Loucy (cell line): ENCODE data around the gene ANKRD10.

ENCODE experiments used
- H2AFZ ChIP-seq: fragments of 200-600 bp; sonication (generic); 2 replicates; pipeline ENCODE4 v1.6.0; 2016; ENCODE audit warnings: antibody characterized with exemption, mild to moderate bottlenecking, low read length, moderate library complexity
- H3F3A ChIP-seq: fragments of 200-600 bp; 2 replicates; pipeline ENCODE4 v1.6.0; 2016; ENCODE audit warnings: antibody characterized with exemption, low read depth, mild to moderate bottlenecking
- H3K27me3 ChIP-seq: fragments of 200-600 bp; sonication (generic); 2 replicates; pipeline ENCODE4 v1.6.1; 2014; ENCODE audit warnings: low read length, mild to moderate bottlenecking; ENCODE audit not compliant: insufficient read depth, poor library complexity, severe bottlenecking
- H3K36me3 ChIP-seq: fragments of 200-600 bp; sonication (generic); 2 replicates; pipeline ENCODE4 v1.6.1; 2016; ENCODE audit warnings: low read length; ENCODE audit not compliant: insufficient read depth
- H3K4me1 ChIP-seq: fragments of 200-600 bp; sonication (generic); 2 replicates; pipeline ENCODE4 v1.5.1; 2014; ENCODE audit warnings: low read length, mild to moderate bottlenecking; ENCODE audit not compliant: insufficient read depth, poor library complexity, severe bottlenecking
- H3K4me2 ChIP-seq: fragments of 200-600 bp; sonication (generic); 2 replicates; pipeline ENCODE4 v1.6.0; 2014; ENCODE audit warnings: antibody characterized with exemption, low read length, low read depth, mild to moderate bottlenecking; ENCODE audit not compliant: poor library complexity, severe bottlenecking
- H3K4me3 ChIP-seq: fragments of 200-600 bp; sonication (generic); 2 replicates; pipeline ENCODE4 v1.5.1; 2014; ENCODE audit warnings: low read length, mild to moderate bottlenecking, mixed read lengths; ENCODE audit not compliant: poor library complexity, severe bottlenecking
- H3K79me2 ChIP-seq: fragments of 200-600 bp; sonication (generic); 2 replicates; pipeline ENCODE4 v1.6.1; 2014; ENCODE audit warnings: low read length; ENCODE audit not compliant: insufficient read depth
- H3K9ac ChIP-seq: fragments of 200-600 bp; sonication (generic); 2 replicates; pipeline ENCODE4 v1.6.0; 2014; ENCODE audit warnings: mild to moderate bottlenecking, low read depth, low read length, moderate library complexity; ENCODE audit not compliant: poor library complexity, severe bottlenecking
- H3K9me2 ChIP-seq: fragments of 200-600 bp; sonication (generic); replicated peaks from 2 replicates; pipeline ENCODE4 v1.6.1; 2016; ENCODE audit warnings: low read depth, low read length, mixed read lengths
- H3K9me3 ChIP-seq: fragments of 200-600 bp; sonication (generic); 2 replicates; pipeline ENCODE4 v1.6.1; 2014; ENCODE audit warnings: mild to moderate bottlenecking, antibody characterized with exemption, low read length, low read depth; ENCODE audit not compliant: insufficient read depth
- H4K20me1 ChIP-seq: fragments of 200-600 bp; sonication (generic); 2 replicates; pipeline ENCODE4 v1.6.0; 2014; ENCODE audit warnings: antibody characterized with exemption, low read length, mild to moderate bottlenecking; ENCODE audit not compliant: insufficient read depth, poor library complexity, severe bottlenecking
- CTCF ChIP-seq: fragments of 200-600 bp; sonication (generic); conservative IDR thresholded peaks from 2 replicates; pipeline ENCODE4 v1.5.1; 2014; ENCODE audit warnings: mild to moderate bottlenecking, antibody characterized with exemption, low read length
- EZH2phosphoT487 ChIP-seq: fragments of 200-600 bp; IDR thresholded peaks from 2 replicates; pipeline ENCODE4 v1.6.1; 2018; ENCODE audit warnings: antibody characterized with exemption, mild to moderate bottlenecking, moderate library complexity, borderline replicate concordance

Gene ANKRD10

GRCh38 chr13:110867380-110867779 is 47.5 kb downstream of the ANKRD10 start:
- no peak for TF ChIP-seq CTCF
- no peak for TF ChIP-seq EZH2phosphoT487
- Histone ChIP-seq H3K9ac (no peak overlapping the region), H3K36me3 (no peaks in the 10 kb centered on the region), H3K79me2 (no peaks in the 10 kb centered on the region), H3F3A (no peaks in the 10 kb centered on the region), H4K20me1 (no peaks in the 10 kb centered on the region), H3K4me2 (no peak overlapping the region), H3K9me2 (no peaks in the 10 kb centered on the region), H3K4me3 (no peak overlapping the region), H3K9me3 (no peaks in the 10 kb centered on the region), H3K4me1 (no peaks in the 10 kb centered on the region), H2AFZ (no peak overlapping the region), H3K27me3 (no peaks in the 10 kb centered on the region)

GRCh38 chr13:110866491-110867170 is 48.2 kb downstream of the ANKRD10 start:
- no peak for TF ChIP-seq CTCF
- TF ChIP-seq EZH2phosphoT487 = no peak

GRCh38 chr13:110863685-110864084 is 51.2 kb downstream of the ANKRD10 start:
- H3K36me3 ChIP-seq = no peaks in the 10 kb centered on the region
- no peaks in the 10 kb centered on the region for H3K79me2 ChIP-seq
- no peaks in the 10 kb centered on the region for H3K27me3 ChIP-seq
- H3K9me3 ChIP-seq = no peaks in the 10 kb centered on the region
- H2AFZ ChIP-seq = no peak overlapping the region
- H3K9ac ChIP-seq = no peak overlapping the region
- H3K4me1 ChIP-seq = no peaks in the 10 kb centered on the region
- H4K20me1 ChIP-seq = no peaks in the 10 kb centered on the region
- H3K4me3 ChIP-seq = no peak overlapping the region
- no peak for TF ChIP-seq EZH2phosphoT487
- TF ChIP-seq CTCF = no peak
- no peak overlapping the region for H3K4me2 ChIP-seq
- H3F3A ChIP-seq = no peaks in the 10 kb centered on the region
- H3K9me2 ChIP-seq = no peaks in the 10 kb centered on the region

More at GRCh38 chr13:110866491-110867170, 48.2 kb downstream of the ANKRD10 start:
- H3K36me3 ChIP-seq = no peaks in the 10 kb centered on the region
- H3K4me2 ChIP-seq = no peak overlapping the region
- no peak overlapping the region for H3K9ac ChIP-seq
- H2AFZ ChIP-seq = no peak overlapping the region
- H3K27me3 ChIP-seq = no peaks in the 10 kb centered on the region
- no peaks in the 10 kb centered on the region for H3K9me3 ChIP-seq
- H3K4me3 ChIP-seq = no peak overlapping the region
- H3K4me1 ChIP-seq = no peaks in the 10 kb centered on the region
- no peaks in the 10 kb centered on the region for H3K79me2 ChIP-seq
- no peaks in the 10 kb centered on the region for H3K9me2 ChIP-seq
- H3F3A ChIP-seq = no peaks in the 10 kb centered on the region
- no peaks in the 10 kb centered on the region for H4K20me1 ChIP-seq
